HEK293T (cell line): ENCODE results near the gene ANKFY1.

ENCODE experiments used
- CTCF ChIA-PET: fragments of 350-600 bp; formaldehyde crosslinking; extraction: SDS; loops from one replicate; lab custom pipeline; 2021; ENCODE audit warnings: antibody characterized with exemption, inconsistent platforms; lab: Yijun Ruan, JAX
- POLR2A ChIA-PET: fragments of 350-600 bp; formaldehyde crosslinking; extraction: SDS; loops from one replicate; lab custom pipeline; 2020; ENCODE audit warnings: antibody characterized with exemption, inconsistent platforms; lab: Yijun Ruan, JAX
- DNase-seq: peaks from one replicate; pipeline ENCODE4 v3.0.0; 2012; ENCODE audit warnings: mixed read lengths; ENCODE audit errors: extremely low spot score
- ARNT ChIP-seq: fragments of 450-650 bp; IDR thresholded peaks from 2 replicates; pipeline ENCODE4 v1.6.1; 2017; ENCODE audit warnings: mild to moderate bottlenecking
- BHLHE40 ChIP-seq: fragments of 450-650 bp; IDR thresholded peaks from 2 replicates; pipeline ENCODE4 v1.6.1; 2016; ENCODE audit warnings: mild to moderate bottlenecking, moderate library complexity, borderline replicate concordance
- CTBP1 ChIP-seq: fragments of 450-650 bp; IDR thresholded peaks from 2 replicates; pipeline ENCODE4 v1.6.1; 2016; ENCODE audit warnings: borderline replicate concordance
- ELF4 ChIP-seq: fragments of 450-650 bp; IDR thresholded peaks from 2 replicates; pipeline ENCODE4 v1.6.1; 2017; ENCODE audit warnings: antibody characterized with exemption
- FOXA1 ChIP-seq: fragments of 450-650 bp; IDR thresholded peaks from 2 replicates; pipeline ENCODE4 v1.6.1; 2016; ENCODE audit warnings: mild to moderate bottlenecking
- FOXK2 ChIP-seq: fragments of 450-650 bp; IDR thresholded peaks from 2 replicates; pipeline ENCODE4 v1.6.1; 2016; ENCODE audit warnings: mild to moderate bottlenecking
- FOXM1 ChIP-seq: fragments of 450-650 bp; IDR thresholded peaks from 2 replicates; pipeline ENCODE4 v1.6.1; 2017; ENCODE audit warnings: mild to moderate bottlenecking, borderline replicate concordance
- HDGF ChIP-seq: fragments of 450-650 bp; IDR thresholded peaks from 2 replicates; pipeline ENCODE4 v1.6.1; 2017; ENCODE audit warnings: antibody characterized with exemption, borderline replicate concordance
- L3MBTL2 ChIP-seq: fragments of 450-650 bp; conservative IDR thresholded peaks from 2 replicates; pipeline ENCODE4 v1.6.1; 2016; ENCODE audit warnings: mild to moderate bottlenecking
- LEF1 ChIP-seq: fragments of 450-650 bp; IDR thresholded peaks from 2 replicates; pipeline ENCODE4 v1.6.1; 2017; ENCODE audit warnings: mild to moderate bottlenecking, borderline replicate concordance
- NFRKB ChIP-seq: fragments of 450-650 bp; IDR thresholded peaks from 2 replicates; pipeline ENCODE4 v1.6.1; 2016; ENCODE audit warnings: mild to moderate bottlenecking, moderate library complexity
- PKNOX1 ChIP-seq: fragments of 450-650 bp; IDR thresholded peaks from 2 replicates; pipeline ENCODE4 v1.6.1; 2016
- SP1 ChIP-seq: fragments of 450-650 bp; IDR thresholded peaks from 2 replicates; pipeline ENCODE4 v1.6.1; 2017
- SUZ12 ChIP-seq: fragments of 450-650 bp; IDR thresholded peaks from 2 replicates; pipeline ENCODE4 v1.6.1; 2016; ENCODE audit warnings: mild to moderate bottlenecking
- TARDBP ChIP-seq: fragments of 450-650 bp; IDR thresholded peaks from 2 replicates; pipeline ENCODE4 v1.6.1; 2016
- ZNF384 ChIP-seq: fragments of 450-650 bp; IDR thresholded peaks from 2 replicates; pipeline ENCODE4 v1.6.1; 2016

Gene ANKFY1

GRCh38 chr17:4287710-4288109 lies 23.9 kb upstream of the ANKFY1 start:
- TF ChIP-seq PKNOX1 (no peak), FOXM1 (no peak), L3MBTL2 (no peak), LEF1 (no peak), TARDBP (no peak), ELF4 (no peak), FOXA1 (no peak)
- ChIA-PET CTCF (interaction anchor here (0.6 kb wide), 1 partner anchor 49 kb away, joined by 3 read pairs; no protein-coding TSS in a partner anchor), POLR2A (no interaction called here)
- DNase-seq = no peak

DNA sequence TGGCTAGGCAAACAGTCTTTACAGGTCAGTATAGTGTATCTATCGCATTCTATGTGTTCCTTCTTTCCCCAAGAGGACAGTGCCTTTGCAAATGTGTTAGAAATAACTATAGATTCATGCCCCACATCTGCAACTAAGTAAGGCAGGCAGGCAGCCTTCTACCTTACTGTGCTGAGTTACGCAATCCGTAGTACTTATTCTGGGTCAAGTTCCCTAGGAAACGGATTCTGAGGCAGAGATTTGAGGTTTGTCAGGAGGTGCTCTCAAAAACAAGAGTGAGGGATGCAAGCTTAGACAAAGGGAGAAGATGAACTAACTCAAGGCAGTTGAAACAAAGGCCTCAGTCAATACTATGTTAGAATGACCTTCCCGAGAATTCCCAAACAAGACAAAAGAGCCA lies 12.7 kb upstream of the ANKFY1 start:
- CTCF ChIA-PET = no interaction called here
- TF ChIP-seq FOXA1 = no peak
- no peak for TF ChIP-seq FOXM1
- TF ChIP-seq L3MBTL2 = no peak
- TF ChIP-seq LEF1 = no peak
- no peak for TF ChIP-seq PKNOX1
- no peak for TF ChIP-seq ZNF384
- TF ChIP-seq SUZ12 = no peak
- no peak for TF ChIP-seq NFRKB
- no peak for TF ChIP-seq BHLHE40
- no peak for TF ChIP-seq FOXK2
- TF ChIP-seq TARDBP = no peak
- TF ChIP-seq ELF4 = no peak
- TF ChIP-seq SP1 = no peak
- TF ChIP-seq CTBP1 = no peak
- TF ChIP-seq ARNT = no peak
- TF ChIP-seq HDGF = no peak
- POLR2A ChIA-PET = no interaction called here
- DNase-seq = no peak

DNA sequence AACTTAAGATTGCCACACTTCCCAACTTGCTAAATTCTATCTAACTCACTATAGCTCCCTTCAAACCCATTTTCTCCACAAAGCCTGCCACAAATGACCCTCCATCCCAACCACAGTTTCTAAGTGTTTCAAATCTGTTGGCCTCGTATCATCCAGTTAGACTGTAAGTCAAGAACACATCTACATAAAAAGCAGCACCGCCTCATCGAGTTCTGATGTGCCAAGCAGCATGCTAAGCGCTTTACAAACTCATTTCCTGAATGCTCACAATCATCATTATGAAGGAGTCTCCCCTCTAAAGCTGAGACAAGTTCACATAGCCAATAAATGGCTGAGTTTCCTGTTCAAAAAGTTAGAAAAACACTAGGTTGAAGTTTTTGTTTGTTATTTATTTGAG lies 9.2 kb upstream of the ANKFY1 start:
- DNase-seq = no peak
- TF ChIP-seq SUZ12 (no peak), PKNOX1 (no peak), FOXA1 (no peak), ZNF384 (no peak), NFRKB (no peak), FOXK2 (no peak), TARDBP (no peak), SP1 (no peak), L3MBTL2 (no peak)
- ChIA-PET POLR2A (no interaction called here), CTCF (no interaction called here)

DNA sequence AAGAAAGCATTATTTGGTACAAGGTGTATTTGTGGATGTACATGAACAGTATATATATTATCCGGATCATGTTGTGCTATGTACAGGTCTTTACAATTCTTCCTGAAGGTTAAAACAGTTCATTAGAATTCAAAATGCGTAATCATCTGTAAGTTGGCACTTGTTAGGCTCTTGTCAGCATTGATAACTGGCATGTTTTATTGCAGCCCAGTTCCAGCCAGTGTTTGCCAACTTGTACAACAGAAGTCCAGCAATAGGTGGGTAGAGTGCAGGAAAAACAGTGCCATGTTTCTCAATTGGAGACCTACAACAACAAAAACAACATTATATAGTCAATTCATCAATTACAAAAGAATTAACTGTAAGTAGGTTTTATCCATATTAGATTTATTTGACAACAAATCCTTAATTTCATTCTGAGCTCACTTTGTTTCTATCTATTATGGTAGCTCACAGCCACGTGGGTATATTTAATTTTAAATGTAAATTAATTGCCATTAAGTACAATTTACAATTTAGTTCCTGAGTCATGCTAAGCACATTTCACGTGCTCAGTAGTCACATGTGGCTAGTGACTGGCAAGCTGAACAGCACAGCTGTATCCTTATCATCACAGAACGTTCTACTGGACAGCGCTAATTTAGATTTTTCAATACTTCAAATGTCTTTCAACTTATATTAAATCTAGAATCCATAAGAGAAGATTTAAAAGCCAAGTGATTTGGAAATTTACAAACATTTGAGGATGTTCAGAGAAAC lies 8.6 kb upstream of the ANKFY1 start:
- POLR2A ChIA-PET = no interaction called here
- CTCF ChIA-PET = no interaction called here
- no peak for DNase-seq
- TF ChIP-seq LEF1 (no peak), TARDBP (no peak)

DNA sequence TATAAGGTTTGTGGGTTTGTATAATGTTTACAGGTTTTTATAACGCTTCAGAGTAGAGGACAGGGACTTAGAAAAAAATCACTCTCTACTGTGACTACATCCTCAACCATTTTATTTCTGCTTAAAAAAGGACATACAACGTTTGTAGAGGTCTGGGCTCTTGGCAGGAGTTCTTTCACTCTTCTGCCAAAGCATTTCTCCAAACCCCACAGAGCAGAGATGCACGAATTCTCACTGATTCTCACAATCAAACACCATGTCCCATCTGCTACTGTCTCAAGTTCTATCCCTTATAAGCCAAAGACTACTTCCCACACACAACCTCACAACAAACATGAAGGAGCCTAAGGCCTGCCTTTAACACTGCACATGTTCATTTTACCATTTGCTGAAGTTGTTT lies 7.0 kb upstream of the ANKFY1 start:
- POLR2A ChIA-PET = no interaction called here
- TF ChIP-seq L3MBTL2 (no peak), ELF4 (no peak), PKNOX1 (no peak), HDGF (no peak), CTBP1 (no peak), FOXA1 (no peak), SUZ12 (no peak), BHLHE40 (no peak), NFRKB (no peak), ARNT (no peak), TARDBP (no peak)
- CTCF ChIA-PET = no interaction called here
- DNase-seq = no peak

- CTCF ChIA-PET = no interaction called here
- TF ChIP-seq NFRKB = no peak
- TF ChIP-seq FOXM1 = no peak
- no peak for TF ChIP-seq SP1
- TF ChIP-seq SUZ12 = no peak
- no peak for TF ChIP-seq FOXK2
- no peak for TF ChIP-seq L3MBTL2
- no peak for TF ChIP-seq HDGF
- TF ChIP-seq TARDBP = no peak
- TF ChIP-seq ZNF384 = no peak
- no peak for TF ChIP-seq ARNT
- TF ChIP-seq ELF4 = no peak
- TF ChIP-seq PKNOX1 = no peak
- TF ChIP-seq FOXA1 = no peak
- no peak for TF ChIP-seq CTBP1
- TF ChIP-seq LEF1 = no peak
- no peak for DNase-seq
- POLR2A ChIA-PET = no interaction called here
Measured at GRCh38 chr17:4269915-4270314, 6.1 kb upstream of the ANKFY1 start.
